ENCODE measurements around the gene TMBIM1. TPM values are rescaled to one million over a fixed set of nuclear protein-coding genes. Genes with fewer than 3 reads are reported as not detected.

TMBIM1 gene
- total and polyA plus RNA-seq, 9 of the 15 experiments (the other 6 are each of a cell fraction or from before 2014, with no cell fraction given) = 14.2 to 105 (median 47.0) TPM

GRCh38 chr2:218313356-218313755 is 21.1 kb upstream of the TMBIM1 start:
- Histone ChIP-seq H3K9me1 (ENCODE audit: control insufficient read depth, insufficient read depth, low read length) (peaks cover 4% of the 10 kb centered on the region), H3K9me3 (replicated peaks; ENCODE audit: control insufficient read depth, insufficient read depth, low read depth, low read length) (no peaks in the 10 kb centered on the region), H3K4me3 (no peak overlapping the region), H3K27ac (ENCODE audit: extremely low read depth, low read depth, low read length) (no peak overlapping the region), H3K4me1 (replicated peaks in 1 of 2; ENCODE audit: control insufficient read depth in 2 of 2, insufficient read depth in 2 of 2, low read length in 2 of 2) (peaks cover 7 to 20% of the 10 kb centered on the region in 2 experiments), H3K9ac (ENCODE audit: insufficient read depth in 1 of 2, low read depth in 2 of 2, low read length in 2 of 2) (no peak overlapping the region), H3K4me2 (ENCODE audit: insufficient read depth, low read length) (no peak overlapping the region), H4K20me1 (replicated peaks; ENCODE audit: control insufficient read depth, insufficient read depth, low read length) (no peaks in the 10 kb centered on the region), H3K36me3 (ENCODE audit: control insufficient read depth, insufficient read depth, low read length) (no peaks in the 10 kb centered on the region), H3K27me3 (ENCODE audit: control insufficient read depth in 2 of 2, insufficient read depth in 2 of 2, low read length in 2 of 2) (no peaks in the 10 kb centered on the region), H2AFZ (ENCODE audit: low read depth, low read length) (no peak overlapping the region), H3K79me2 (ENCODE audit: control insufficient read depth, insufficient read depth, low read length) (no peaks in the 10 kb centered on the region)
- TF ChIP-seq ZNF77 (CRISPR knock-in tag; IDR thresholded peaks at IDR 0.05) = no peak
- no peak for TF ChIP-seq ZNF444 (CRISPR knock-in tag; IDR thresholded peaks at IDR 0.05)
- no peak for TF ChIP-seq EZH2 (IDR thresholded peaks at IDR 0.05; ENCODE audit: borderline replicate concordance, low read depth, low read length)
- TF ChIP-seq SRSF7 (optimal IDR thresholded peaks at IDR 0.05; ENCODE audit: low read depth, low read length) = no peak
- TF ChIP-seq ZNF699 (CRISPR knock-in tag; IDR thresholded peaks at IDR 0.05; ENCODE audit: insufficient replicate concordance) = no peak
- TF ChIP-seq ELF2 (CRISPR knock-in tag; IDR thresholded peaks at IDR 0.05) = no peak
- no peak for TF ChIP-seq MLX (CRISPR knock-in tag; conservative IDR thresholded peaks at IDR 0.05)
- no peak for TF ChIP-seq CBFB (CRISPR knock-in tag; IDR thresholded peaks at IDR 0.05)
- no peak for TF ChIP-seq FOXO4 (CRISPR knock-in tag; IDR thresholded peaks at IDR 0.05)
- TF ChIP-seq ELK3 (CRISPR knock-in tag; IDR thresholded peaks at IDR 0.05) = no peak
- no peak for TF ChIP-seq SOX6 (IDR thresholded peaks at IDR 0.05)
- no peak for TF ChIP-seq MEF2D (tag; conservative IDR thresholded peaks at IDR 0.05; ENCODE audit: low read depth)
- no peak for TF ChIP-seq CHCHD3 (CRISPR knock-in tag; IDR thresholded peaks at IDR 0.05)
- no TSS peak for BruUV-seq (replicated peaks)
- no peak for DNase-seq (ENCODE audit: extremely low read depth in 1 of 4, low spot score in 3 of 4)
- no peak for ATAC-seq
- ChIA-PET POLR2A (no interaction called here), CTCF (ENCODE audit: low intra/inter-chr PET ratio) (no interaction called here)
- no peak for FAIRE-seq
- 100% methylated on average over 1 of the region's 1 CpG for WGBS (ENCODE audit: insufficient coverage, low coverage, missing lambda C conversion rate)
- in situ Hi-C loops (cut with MboI) = no loop called here
- intact Hi-C loops (cut with micrococcal nuclease) = no loop called here
